ENCODE data around the gene AKAIN1.
A peak's percentile ranks its signal among the peaks of the same experiment; 100 is the strongest.

Gene AKAIN1

GRCh38 chr18:5197032-5197434, at the start of gene AKAIN1:
AKAIN1 (minus strand) TSS chr18:5197257; CDS start chr18:5197053, 204 bp downstream.
- no peak for DNase-seq

GRCh38 chr18:5244941-5245340, 47.9 kb upstream of the AKAIN1 start:
- no peak for DNase-seq

GRCh38 chr18:5239447-5239846, 42.4 kb upstream of the AKAIN1 start:
- DNase-seq, result no peak

- peak; percentile 4 for DNase-seq
Measured at GRCh38 chr18:5238371-5238976, 41.4 kb upstream of the AKAIN1 start.

GRCh38 chr18:5237723-5238370, 40.8 kb upstream of the AKAIN1 start:
- peak; percentile 73 for DNase-seq

- no peak for DNase-seq
Measured at GRCh38 chr18:5237083-5237722, 40.1 kb upstream of the AKAIN1 start.

- no peak for DNase-seq
Measured at GRCh38 chr18:5214583-5215351, 17.7 kb upstream of the AKAIN1 start.

- DNase-seq, result no peak
Measured at GRCh38 chr18:5207471-5208150, 10.6 kb upstream of the AKAIN1 start.

GRCh38 chr18:5198311-5198710, 1.3 kb upstream of the AKAIN1 start:
- DNase-seq, result no peak

- DNase-seq, result no peak
Measured at GRCh38 chr18:5197461-5197860, 404 bp upstream of the AKAIN1 start.

GRCh38 chr18:5196253-5197031, 615 bp downstream of the AKAIN1 start:
- DNase-seq, result no peak

GRCh38 chr18:5195656-5196055, 1.4 kb downstream of the AKAIN1 start:
- DNase-seq, result no peak

- DNase-seq, result no peak
Measured at GRCh38 chr18:5180254-5180653, 16.8 kb downstream of the AKAIN1 start.

GRCh38 chr18:5178519-5178918, 18.5 kb downstream of the AKAIN1 start:
- no peak for DNase-seq

GRCh38 chr18:5175378-5175777, 21.7 kb downstream of the AKAIN1 start:
- DNase-seq, result no peak

GRCh38 chr18:5173646-5174045, 23.4 kb downstream of the AKAIN1 start:
- no peak for DNase-seq

- no peak for DNase-seq
Measured at GRCh38 chr18:5173236-5173635, 23.8 kb downstream of the AKAIN1 start.

GRCh38 chr18:5167831-5168230, 29.2 kb downstream of the AKAIN1 start:
- DNase-seq, result no peak

- DNase-seq, result no peak
Measured at GRCh38 chr18:5166606-5167280, 30.3 kb downstream of the AKAIN1 start.

- DNase-seq, result no peak
Measured at GRCh38 chr18:5164903-5165302, 32.2 kb downstream of the AKAIN1 start.

- no peak for DNase-seq
Measured at GRCh38 chr18:5162111-5162510, 34.9 kb downstream of the AKAIN1 start.

GRCh38 chr18:5159080-5159479, 38.0 kb downstream of the AKAIN1 start:
- DNase-seq, result no peak

Measured in NCI-H1092 (cell line).